NCI-H2081 (cell line): ENCODE measurements around the gene CEBPB.
"Not testable (repeated sequence)": the region's sequence is repeated elsewhere in the genome, so short reads cannot be mapped to it uniquely, and the experiment has no call there.

ENCODE experiments used
- DNase-seq, 2 experiments: peaks; one replicate each; lab custom pipeline; 2025; lab: John Stamatoyannopoulos, UW

Gene CEBPB

DNA sequence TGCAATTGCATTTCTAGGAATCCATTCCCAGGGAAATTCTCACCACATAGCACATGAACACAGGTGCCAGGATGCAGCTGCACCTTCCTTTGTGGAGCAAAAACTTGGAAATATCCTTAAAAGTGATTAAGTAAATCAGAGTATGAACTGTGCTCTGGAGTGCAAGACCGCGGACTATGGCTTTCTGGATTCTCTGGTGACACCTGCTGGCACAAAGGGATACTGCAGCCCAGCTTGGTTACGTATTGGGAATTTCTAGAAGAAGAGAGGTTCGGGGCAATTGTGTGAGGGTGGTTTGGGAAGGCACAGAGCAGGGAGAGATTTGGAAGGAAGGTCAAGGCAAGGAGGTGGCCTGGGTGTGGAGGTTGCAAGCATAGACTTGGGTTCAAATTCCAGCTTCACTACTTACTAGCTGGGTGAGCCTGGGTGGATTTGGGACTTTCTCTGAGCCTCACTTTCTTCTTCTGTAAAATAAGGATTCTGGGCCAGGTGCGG lies 21.3 kb upstream of the CEBPB start:
- peak; percentile 64 to 67 for DNase-seq

DNA sequence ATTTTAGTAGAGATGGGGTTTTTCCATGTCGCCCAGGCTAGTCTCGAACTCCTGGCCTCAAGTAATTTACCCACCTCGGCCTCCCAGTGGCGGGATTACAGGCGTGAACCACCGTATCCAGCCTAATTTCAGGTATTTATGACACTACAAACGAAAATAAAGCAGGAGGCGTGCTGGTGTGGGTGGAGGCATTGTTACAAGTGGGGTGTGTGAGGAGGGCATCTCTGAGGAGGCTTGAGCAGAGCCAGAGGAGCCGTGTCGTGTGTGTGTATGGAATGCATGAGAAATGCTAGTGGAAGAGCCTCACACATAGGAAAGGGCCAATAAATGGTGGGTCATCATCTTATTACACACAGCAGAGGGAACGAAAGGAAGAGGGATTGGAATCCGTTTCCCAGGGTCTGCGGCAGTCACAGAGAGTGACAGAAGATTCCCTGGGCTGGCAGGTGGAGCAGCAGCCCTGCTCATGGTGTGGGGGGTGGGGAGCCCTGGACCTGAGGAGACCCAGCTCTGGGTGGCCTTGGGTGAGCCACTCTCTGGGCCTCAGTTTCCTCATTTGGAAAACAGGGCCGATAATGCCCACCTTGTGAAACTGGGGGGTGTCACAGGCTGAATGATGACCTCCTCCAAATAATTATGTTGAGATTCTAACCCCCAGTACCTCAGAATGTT lies 19.9 kb upstream of the CEBPB start:
- no peak for DNase-seq

DNA sequence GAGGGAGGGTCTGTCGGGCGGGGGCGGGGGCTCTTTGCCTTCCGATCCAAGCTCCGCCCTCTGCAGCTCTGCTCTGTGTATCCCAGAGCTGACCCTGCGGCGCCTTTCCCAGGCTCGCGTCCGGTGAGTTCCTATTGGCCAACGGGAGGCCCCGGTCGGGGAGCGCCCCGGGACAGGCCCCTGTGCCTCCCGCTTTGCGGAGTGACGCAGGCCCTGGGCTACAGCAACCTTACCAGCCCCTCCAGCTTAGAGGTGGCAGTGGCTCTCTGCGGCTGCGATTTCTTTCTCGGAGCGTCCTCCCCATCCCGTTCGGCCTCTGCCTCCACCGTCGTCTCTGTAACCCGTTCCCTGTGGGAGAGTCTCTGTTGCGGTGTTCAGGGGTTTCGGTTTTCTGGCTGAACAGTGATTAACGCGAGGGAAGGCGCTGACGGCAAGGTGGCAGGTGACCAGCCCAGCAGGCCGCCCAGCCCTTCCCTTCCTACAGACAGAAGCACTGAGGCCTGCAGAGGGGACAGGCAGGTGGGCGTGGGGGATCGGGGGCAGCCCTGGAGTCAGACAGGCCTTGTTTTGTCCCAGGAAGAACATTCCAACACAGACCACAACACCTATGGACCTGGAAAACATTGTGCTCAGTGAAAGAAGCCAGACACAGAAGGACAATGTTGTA lies 18.1 kb upstream of the CEBPB start:
- peak; percentile 7 to 10 for DNase-seq

DNA sequence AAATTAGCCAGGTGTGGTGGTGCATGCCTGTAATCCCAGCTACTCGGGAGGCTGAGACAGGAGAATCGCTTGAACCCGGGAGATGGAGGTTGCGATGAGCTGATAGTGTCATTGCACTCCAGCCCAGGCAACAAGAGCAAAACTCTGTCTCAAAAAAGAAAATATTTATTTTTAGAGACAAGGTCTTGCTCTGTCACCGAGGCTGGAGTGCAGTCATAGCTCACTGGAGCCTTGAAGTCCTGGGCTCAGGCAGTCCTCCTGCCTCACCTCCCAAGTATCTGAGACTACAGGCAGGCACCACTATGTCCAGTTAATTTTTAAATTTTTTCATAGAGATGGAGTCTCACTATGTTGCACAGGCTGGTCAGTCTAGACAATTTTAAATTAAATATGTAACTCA lies 16.2 kb upstream of the CEBPB start:
- no peak for DNase-seq

DNA sequence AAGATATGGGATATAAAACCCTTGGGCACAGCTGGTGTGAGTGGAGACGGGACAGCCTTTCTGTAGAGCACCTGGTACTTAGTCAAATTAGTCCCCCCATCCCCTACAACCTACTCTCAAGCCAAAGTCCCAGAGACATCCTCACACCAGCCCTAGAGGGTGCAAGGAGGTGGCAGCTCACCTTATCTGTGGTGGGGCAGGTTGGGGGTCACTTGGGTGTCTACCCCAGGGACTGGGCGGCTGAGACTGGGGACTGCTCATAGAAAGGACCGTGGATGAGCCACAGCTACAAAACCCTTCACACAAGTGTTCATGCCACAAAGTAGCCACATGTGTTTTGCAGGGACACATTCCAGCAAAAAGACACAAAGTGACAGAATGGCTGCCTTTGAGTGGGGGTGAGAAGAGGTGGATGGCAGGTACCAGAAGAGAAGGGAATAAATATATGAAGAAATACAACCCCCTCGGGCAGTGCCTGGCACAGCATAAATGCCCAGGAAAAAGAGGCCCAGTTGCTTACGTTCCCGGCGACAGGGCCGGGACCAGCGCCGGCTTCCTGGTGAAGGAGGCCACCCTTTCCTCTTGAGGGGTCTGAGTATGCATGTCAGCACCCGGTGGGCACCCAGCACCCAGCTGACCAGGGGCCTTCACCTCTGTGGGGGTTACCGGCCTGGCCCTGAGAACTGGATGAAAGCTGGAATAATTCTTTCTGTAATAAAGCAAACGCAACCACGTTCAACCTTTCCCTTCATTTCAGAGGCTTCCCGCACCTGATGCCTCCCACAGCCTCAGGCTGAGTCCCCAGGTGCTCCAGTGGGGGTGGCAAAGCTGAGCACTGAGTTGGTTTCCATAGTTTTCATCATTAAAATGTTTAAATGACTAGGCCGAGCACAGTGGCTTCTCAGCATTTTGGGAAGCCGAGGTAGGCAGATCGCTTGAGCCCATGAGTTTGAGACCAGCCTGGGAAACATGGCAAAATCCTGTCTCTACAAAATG lies 14.4 kb upstream of the CEBPB start:
- DNase-seq: no peak

DNA sequence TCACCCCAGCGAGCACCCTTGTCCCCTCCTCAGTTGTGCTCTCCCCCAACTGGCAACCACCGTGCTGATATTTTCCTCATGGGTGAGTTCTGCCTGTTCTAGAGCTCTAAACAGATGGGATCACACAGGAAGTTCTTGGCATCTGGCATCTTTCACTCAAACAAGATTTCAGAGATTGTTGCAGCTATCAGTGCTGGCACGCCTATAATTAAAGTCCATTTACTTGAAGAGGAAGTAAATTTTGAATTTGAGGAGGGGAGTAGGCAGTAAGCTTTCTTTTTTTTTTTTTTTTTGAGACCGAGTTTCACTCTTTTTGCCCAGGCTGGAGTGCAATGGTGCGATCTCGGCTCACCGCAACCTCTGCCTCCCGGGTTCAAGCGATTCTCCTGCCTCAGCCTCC lies 12.0 kb upstream of the CEBPB start:
- not testable (repeated sequence) for DNase-seq

DNA sequence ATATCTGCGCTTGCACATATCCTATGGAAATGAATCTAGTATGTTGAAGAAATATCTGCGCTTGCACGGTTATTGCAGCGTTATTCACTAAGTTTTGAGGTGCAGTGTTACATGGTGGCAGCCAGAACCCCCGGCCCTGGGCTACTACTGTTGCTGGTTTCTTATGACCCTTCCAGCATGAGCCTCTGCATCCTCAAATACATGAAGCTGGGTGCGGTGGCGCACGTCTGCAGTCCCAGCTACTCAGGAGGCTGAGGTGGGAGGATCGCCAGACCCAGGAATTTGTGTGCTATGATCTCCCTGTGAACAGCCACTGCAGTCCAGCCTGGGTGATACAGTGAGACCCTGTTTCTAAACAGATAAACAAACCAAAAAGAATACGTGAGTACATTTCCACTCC lies 9.3 kb upstream of the CEBPB start:
- no peak for DNase-seq

DNA sequence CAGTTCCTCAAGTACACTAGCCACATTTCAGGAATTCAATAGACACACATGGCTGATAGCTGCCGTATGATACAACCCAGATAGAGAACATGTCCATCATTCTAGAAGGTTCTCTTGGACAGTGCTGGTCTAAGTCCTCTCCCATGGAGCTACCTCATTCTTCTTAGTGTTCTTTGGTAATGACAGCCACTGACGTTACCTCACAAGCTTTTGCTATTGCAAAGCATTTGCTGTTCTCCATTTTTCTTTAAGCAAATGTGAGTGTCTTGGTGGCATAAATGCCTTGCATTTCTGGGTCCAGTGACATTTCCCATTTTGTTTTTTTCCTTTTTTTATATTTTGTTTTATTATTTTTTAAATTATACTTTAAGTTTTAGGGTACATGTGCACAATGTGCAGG lies 8.3 kb upstream of the CEBPB start:
- DNase-seq: no peak

DNA sequence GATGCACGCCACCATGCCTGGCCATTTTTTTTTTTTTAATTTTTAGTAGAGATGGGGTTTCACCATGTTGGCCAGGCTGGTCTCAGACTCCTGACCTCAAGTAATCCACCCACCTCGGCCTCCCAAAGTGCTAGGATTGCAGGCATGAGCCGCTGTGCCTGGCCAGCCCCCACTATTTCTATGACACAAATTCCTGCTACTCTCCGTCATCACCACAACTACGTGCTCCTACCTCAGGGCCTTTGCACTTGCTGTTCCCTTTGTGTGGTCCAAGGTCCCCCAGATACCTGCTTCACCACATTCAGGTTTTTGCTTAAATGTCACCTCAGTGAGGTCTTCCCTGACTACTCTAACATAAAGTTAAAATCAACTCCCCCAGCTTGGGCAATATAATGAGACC lies 5.2 kb upstream of the CEBPB start:
- no peak for DNase-seq

DNA sequence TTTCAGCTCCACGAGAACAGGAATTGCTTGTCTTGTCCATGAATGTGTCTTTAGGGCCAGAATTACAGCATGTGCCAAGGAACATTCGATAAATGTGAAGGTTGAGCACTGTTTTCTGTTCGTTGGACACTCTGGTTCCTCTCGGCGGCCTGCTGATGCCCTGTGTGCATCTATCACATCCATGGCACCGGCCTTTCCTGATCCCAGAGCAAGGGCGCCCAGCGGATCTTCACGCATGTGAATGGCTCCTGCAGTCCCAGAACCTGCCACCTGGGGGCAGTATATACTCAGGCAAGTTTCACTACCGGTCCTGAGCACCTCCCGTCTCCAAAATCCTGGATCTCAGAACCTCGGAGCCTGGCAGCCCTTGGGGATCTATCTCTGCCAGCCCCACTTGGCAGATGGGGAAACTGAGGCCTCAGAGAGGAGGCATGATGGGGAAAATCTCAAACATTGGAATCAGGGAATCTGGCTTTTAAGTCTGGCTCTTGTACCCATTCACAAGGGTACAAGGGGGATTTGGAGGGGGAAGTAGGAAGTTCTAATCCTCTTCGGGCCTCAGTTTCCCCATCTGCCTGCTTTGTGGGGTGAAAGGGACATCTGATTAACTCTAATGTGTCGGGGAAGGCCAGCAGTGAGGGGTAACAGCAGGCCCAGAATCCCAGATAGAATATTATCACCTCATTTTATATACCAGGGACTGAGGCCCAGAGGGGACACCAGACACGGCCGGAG lies 4.3 kb upstream of the CEBPB start:
- peak; percentile 78 to 86 for DNase-seq

DNA sequence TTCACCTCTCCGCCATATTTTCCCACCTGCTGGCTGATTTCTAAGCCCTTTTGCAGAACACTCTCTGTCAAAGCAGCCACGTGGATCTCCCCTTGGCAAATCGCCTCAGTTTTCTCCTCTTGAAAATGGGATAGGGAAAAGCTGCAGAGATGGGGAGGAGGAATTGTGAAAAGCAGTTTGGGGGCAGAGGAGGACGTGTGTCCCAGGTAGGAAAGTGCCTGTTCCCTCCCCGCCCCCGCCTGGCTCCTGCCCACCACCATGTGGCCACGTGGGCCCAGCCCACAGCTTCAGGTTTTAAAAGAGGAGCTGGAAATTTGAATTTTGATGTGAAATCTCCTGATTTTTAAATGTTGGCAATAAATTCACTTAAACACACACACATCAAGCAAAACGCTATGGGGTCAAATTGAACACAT lies 3.6 kb upstream of the CEBPB start:
- DNase-seq: no peak

DNA sequence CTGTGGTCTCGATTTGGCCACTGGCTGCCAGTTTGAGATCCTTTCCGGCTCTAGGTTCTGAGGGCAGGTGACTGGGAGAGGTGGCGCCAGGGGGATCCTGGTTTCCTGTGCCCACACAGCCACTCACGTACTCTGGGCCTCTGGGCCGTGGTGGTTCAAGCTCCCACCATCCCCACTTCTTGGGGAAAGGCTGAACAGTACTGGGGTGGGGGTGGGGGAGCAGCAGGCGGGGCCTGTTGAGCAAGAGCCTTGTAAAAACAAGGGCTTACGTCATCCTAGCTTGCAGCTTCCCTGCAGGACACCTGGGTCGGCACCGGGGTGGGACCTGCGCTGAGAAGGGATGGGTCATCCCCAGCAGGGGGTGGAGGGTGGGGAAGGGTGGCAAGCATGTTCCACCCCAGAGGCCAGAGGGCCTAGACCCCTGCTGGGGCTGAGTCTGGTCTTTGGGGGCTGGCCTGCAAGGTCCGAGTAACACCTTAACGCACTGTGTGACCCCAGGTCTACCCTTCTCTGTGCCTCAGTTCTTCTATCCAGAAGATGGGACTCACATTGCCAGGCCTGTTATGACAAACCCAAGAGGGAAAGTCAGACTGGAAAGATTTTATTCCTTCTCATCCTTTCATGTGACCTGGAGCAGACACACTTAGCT lies 3.1 kb upstream of the CEBPB start:
- DNase-seq: no peak

DNA sequence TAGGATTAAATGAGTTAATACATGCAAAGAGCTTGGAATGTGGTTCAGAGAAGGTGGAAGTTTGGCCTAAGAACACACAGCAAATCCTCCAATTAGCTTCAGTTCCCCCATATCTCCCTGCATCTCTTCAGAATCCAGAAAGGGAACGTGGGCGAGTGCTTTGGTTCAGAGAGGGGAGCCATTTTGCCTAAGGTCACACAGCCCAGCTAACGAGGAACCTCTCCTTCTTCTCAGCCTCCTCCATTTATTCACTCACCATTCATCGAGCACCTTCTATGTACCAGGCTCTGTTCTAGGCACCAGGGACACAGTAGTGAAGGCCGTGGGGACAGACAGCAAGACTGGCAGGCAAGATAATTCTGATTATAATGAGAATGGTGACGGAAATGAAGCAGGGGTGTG lies 2.3 kb upstream of the CEBPB start:
- no peak for DNase-seq

DNA sequence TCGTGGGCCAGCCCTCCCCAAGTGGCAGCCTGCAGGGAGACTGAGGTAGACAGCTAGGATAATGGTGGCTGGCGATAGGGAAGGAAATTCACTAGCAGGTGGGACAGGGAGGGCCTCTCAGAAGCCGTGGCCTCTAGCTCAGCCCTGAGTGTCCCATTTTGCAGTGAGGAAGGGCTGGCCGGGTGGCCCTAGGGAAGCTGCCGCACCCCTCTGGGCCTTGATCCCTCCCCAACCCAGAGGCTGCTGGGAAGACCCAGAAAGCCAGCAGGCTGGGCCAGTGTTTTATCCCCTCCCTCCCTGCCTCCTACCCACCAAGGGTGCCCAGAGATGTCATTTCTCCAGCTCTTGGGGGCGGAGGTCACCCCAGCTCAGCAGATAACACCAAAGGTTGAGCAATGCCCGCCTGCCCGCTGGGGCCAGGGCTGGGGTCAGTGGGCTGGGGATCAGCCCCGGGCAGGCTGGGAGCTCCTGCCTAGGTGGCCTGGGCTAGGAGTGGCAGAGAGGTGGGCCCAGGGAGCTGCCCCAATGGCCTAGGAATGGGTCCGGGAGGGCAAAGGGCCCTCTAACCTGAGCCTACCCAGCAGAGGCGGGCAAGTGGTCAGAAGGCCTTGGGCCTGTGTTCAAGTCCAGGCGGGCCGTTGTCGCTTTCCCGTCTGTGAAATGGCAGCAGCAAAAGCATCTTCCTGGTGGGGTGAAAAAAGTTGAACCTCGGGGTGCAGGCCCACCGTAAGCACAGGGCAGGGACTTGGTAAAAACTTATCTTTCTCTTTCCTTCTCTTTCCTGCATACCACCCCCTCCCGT lies 1.6 kb upstream of the CEBPB start:
- no peak for DNase-seq

DNA sequence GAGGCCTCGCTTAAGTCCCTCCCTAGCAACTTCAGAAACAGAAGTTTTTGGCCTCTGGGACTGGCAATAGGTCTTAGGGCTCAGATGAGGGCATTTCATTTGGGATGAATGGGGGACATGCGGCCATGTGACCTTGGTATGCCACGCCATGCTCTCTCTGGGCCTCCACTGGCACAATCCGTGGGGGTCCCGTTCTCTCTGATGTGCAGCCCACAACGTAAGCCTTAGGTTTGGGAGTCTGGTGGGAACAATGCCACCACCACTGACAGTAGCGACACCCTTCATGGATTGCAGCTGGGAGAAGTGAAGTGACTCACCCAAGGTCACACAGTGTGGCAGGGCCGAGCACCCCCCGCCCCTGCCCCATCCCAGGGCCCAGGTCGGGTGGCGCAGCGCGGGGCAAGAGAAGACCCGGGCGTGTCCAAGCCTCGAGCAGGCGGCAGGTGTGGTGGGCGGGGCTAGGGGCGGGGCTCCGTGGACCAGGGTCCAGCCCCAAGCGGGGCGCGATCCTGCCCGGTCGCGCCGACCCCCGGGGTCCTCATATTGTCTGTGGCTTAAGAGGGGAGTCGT lies 864 bp upstream of the CEBPB start:
- DNase-seq: no peak

DNA sequence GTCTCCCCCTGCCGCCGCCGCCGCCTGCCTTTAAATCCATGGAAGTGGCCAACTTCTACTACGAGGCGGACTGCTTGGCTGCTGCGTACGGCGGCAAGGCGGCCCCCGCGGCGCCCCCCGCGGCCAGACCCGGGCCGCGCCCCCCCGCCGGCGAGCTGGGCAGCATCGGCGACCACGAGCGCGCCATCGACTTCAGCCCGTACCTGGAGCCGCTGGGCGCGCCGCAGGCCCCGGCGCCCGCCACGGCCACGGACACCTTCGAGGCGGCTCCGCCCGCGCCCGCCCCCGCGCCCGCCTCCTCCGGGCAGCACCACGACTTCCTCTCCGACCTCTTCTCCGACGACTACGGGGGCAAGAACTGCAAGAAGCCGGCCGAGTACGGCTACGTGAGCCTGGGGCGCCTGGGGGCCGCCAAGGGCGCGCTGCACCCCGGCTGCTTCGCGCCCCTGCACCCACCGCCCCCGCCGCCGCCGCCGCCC lies 474 bp downstream of the CEBPB start:
- DNase-seq: peak in 1 of 2 experiments; percentile 25

DNA sequence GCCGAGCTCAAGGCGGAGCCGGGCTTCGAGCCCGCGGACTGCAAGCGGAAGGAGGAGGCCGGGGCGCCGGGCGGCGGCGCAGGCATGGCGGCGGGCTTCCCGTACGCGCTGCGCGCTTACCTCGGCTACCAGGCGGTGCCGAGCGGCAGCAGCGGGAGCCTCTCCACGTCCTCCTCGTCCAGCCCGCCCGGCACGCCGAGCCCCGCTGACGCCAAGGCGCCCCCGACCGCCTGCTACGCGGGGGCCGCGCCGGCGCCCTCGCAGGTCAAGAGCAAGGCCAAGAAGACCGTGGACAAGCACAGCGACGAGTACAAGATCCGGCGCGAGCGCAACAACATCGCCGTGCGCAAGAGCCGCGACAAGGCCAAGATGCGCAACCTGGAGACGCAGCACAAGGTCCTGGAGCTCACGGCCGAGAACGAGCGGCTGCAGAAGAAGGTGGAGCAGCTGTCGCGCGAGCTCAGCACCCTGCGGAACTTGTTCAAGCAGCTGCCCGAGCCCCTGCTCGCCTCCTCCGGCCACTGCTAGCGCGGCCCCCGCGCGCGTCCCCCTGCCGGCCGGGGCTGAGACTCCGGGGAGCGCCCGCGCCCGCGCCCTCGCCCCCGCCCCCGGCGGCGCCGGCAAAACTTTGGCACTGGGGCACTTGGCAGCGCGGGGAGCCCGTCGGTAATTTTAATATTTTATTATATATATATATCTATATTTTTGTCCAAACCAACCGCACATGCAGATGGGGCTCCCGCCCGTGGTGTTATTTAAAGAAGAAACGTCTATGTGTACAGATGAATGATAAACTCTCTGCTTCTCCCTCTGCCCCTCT lies 1.1 kb downstream of the CEBPB start:
- DNase-seq: peak; percentile 45 to 56

DNA sequence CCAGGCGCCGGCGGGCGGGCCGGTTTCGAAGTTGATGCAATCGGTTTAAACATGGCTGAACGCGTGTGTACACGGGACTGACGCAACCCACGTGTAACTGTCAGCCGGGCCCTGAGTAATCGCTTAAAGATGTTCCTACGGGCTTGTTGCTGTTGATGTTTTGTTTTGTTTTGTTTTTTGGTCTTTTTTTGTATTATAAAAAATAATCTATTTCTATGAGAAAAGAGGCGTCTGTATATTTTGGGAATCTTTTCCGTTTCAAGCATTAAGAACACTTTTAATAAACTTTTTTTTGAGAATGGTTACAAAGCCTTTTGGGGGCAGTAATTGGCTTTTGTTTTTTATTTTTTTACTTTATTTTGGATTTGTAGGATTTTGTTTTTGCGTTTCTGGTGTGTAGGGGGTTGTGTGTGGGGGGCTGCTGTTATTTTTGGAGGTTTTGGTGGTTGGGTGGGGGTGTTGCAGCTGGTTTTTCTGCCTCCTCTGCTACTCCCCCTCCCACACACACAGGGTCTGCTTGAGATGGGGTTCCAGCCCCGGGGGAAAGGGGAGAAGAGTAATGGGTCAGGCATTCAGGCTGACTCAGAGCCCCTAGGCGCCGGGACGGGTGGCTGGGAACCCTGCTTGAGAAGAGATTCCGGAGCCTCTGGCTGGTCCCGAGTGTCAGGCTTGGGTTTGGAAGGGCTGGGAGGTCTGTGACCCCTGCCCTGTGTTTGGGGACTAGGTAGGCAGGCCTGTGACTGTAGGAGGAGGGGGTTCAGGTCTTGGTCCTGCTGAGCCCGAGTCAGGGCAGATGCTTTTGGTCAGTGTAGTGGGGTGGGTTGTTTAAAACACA lies 2.0 kb downstream of the CEBPB start:
- peak; percentile 61 to 74 for DNase-seq
